ENCODE measurements around the gene IL1RAPL1.

IL1RAPL1 gene

DNA sequence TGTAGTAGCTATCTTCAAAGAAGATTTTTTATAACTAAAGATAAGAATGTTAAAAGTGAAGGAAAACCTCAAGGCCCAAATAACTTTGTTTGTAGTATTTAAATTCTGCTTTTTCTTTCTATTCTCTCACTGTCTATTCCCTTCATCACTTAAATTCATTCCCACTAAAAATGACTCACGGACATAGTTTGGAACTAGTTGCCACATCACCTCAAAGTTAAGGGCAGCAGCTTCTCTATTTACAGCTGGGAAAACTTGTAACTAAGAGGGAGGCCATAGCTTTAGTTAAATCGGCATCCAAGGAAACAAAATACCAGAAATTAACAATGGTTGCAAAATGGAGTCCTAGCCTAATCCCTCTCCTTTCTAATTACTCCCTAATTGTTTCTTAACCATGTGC, 1302.8 kb downstream of the IL1RAPL1 start:
- no peak for DNase-seq (ENCODE audit: low read depth in 2 of 2)

DNA sequence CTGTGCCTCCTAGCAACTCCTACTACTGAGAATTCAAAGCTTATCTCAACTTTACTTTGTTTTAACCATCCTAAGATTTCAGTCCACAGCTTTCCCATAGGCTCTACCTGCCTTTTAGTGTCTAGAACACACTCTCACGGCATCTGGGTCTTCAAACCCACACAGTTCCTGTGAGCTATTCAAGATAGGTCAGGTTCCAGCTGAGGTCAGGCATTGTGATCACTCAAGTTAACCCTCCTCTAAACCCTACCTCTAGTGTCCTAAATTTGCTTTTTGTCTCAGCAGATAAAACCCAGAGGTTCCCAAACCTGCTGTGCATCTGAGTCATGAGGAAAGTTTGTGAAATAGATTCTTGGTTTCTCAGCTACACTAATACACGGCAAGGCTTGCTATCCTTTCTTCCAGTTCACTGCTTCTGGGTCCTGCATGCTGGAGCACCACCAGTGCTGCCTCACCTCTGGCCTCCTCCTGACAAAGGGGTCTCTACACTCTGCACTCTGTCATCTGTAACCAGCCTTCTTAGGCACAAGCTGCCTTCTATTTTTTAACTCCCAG, 1303.5 kb downstream of the IL1RAPL1 start:
- no peak for DNase-seq (ENCODE audit: low read depth in 2 of 2)

DNA sequence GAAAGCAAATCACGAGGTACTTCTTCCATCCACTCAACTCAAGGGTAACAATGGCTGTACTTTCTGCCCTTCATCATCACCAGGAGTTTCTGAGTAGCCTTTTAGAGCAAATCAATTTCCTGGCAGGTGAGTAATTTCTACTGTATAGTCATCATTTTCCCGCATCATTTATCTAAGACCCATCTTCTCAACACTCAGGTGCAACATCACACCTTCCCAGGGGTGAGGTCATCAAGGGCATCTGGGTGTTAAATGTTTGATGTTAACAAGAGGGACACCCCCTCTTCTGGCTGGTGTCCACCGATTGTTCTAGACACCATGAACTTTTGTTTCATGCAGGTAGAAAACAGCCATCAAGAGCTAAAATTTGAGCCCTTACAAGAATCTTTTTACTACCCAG, 1314.8 kb downstream of the IL1RAPL1 start:
- no peak for DNase-seq (ENCODE audit: low read depth in 2 of 2)

DNA sequence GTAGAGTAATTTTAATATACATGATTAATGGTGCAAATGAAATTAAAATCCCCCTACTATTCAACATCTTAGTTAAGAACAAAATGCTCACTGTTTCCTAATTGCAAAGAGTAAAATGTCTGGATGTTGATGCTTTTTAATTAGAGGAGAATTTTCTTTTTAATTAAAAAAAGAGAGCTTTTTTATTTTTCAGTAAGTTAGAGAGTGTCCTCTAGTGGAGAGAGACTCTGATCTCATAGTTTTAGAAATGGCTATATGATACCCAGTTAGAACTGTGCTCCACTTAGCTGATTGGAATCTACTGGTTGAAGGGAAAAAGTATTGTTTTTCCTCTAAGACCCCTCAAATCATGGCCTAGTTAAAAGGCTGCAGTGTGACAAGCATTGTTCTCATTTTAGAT, 1316.1 kb downstream of the IL1RAPL1 start:
- DNase-seq (ENCODE audit: low read depth in 2 of 2), result no peak

DNA sequence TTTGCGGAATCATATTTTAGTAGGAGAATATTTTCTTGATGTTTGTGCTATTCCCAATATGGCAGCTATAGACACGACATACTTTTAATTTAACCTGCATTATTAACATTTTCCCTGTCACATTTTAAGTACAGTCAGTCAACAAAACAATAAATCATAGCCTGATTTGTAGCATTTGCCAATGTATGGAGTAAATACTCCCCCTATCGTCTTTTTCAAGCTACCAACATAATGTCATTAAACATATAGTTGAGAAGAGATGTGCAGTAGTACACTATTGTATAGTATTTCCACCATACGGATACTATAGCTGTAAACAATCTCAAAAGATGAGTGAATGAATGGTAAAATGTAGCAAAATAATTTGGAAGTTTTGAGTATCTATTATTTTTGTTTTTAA, 1324.4 kb downstream of the IL1RAPL1 start:
- DNase-seq (ENCODE audit: low read depth in 2 of 2), result no peak

DNA sequence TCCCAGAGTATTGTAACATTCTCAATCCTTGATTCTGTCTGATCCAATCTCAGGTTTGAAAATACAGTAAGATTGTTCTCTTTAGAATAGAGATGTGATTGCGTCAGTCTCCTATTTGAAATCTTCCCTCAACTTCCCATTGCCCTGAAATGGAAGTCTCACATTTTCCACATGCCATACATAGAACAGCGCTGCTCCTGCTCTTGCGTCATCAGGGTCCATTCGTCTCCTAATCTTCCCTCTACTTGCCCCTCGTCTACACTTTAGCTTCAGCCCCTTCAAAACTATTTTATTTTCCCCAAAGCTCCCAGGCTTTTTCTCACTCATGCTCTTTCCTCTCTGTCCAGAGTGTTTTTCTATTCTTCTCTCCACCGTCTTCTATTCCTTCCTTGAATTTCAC, 1326.4 kb downstream of the IL1RAPL1 start:
- no peak for DNase-seq (ENCODE audit: low read depth in 2 of 2)

DNA sequence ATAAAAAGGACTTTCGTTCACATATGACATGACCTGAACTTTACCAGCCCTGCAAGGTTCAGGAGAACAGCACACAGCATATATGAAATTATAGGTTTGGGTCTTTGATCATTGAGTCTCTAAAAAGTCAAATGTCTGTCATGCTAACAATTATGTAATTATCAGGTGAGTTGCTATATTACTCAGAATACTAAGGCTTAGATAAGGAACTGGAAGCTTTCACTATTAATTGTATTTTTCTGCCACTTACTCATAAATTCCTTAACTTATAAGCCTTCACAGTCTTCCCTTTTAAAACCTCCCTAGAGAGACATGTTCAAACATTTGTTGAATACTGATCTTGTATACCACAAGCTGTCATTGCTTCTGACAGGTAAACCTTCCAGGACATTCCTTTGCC, 1335.4 kb downstream of the IL1RAPL1 start:
- DNase-seq (ENCODE audit: low read depth in 2 of 2), result no peak

DNA sequence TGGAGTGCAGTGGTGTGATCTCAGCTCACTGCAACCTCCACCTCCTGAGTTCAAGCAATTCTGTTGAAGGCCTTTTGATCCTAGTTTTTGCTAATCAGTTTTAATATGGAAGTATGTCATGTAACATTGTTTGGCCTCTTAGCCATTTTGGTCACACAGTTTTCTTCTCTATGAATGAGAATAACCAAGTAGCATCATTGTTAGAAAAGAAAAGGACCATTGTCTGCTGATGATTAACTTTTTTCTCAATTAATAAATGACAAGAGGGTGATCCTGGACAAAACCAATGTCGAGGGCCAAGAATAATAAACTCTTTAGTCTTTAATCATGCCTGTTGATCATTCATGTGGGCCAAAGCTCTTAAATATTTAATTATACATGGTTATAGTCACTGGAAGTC, 1338.8 kb downstream of the IL1RAPL1 start:
- DNase-seq (ENCODE audit: low read depth in 2 of 2), result no peak

DNA sequence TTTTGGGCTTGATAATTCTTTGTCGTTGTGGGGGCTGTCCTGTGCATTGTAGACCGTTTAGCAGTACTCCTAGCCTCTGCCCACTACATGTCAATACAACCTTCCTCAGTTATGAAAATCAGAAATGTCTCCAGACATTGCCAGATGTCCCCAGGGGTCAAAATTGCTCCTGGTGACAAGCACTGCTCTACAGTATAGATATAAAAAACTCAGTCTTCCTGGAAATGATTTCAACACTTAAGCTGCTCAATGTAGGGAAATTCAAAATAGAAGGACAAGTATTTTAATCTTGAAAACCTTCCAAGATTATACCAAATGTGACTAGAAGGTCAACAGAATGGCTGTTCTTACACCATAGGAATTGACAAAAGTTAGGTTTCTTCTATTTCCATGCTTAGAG, 1339.4 kb downstream of the IL1RAPL1 start:
- DNase-seq (ENCODE audit: low read depth in 2 of 2), result no peak

DNA sequence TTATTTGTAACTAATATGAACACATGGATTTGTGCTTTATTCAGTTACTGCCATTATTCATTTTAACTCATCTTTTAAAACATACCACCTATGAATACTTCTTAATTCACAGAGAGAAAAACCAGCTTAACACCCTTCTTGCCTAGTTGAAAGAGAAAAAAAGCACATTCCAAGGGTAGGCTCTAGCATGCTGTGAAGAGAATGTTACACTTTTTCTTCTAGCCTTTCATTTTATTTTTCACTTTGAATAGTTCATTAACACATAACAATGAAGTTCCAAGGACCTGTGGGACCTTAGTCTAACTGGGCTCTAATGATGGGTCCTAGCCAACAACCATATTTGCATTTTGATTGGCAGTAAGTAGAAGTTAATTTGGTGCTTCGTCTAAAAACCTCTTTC, 1348.2 kb downstream of the IL1RAPL1 start:
- DNase-seq (ENCODE audit: low read depth in 2 of 2), result no peak

DNA sequence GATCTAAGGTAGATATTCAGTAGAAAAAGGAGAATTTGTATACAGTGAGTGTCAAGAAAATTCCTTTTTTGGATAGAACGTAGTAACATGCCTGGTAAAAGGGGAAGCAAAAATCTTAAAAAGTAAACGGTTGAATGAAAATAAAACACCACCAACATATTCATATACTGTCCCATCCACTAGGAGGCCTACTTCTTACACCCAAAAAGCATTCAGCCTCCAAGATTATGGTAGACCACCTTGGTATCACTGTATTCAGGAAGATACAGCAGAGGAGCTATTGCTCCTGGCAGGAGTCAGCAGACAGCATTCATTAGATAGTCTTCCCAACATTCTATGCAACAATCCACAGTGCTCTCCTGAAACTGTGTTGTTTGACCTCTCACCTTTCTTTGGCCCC, 1353.5 kb downstream of the IL1RAPL1 start:
- no peak for DNase-seq (ENCODE audit: low read depth in 2 of 2)

DNA sequence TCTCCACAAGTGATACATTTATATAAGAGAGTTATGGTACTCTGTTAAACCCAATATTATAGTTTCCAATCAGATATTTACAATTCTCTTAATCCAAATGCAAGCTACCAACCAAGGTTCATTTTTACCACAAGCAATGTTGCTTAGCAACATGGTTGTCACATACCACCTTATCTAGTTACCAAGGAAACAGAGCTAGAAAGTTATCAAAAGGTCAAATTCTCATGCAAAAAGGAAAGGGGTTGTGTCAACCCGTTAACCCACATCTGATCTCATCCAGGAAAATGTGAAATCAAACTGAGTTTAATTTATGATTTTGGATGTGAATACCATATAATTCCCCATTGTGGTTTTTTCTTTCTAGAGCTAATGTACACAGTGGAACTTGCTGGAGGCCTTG, 1354.0 kb downstream of the IL1RAPL1 start:
- no peak for DNase-seq (ENCODE audit: low read depth in 2 of 2)

DNA sequence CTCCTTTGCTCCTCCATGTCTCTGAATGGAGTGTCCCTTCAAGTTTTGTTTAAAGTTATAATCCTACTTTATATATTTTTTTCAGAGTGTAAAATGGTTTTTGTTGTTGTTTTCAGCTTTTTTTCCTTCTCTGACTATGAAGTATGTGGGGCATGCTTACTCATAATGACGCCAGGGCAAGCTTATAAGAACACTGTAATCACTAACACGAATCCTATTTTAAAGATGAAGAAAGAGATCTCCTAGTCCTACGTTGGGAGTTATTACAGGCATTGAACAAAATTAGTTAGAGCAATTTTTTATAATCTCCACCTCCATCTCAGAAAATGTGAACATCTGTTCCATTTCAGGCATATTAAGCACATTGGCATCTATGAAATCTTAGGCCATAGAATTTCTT, 1360.0 kb downstream of the IL1RAPL1 start:
- DNase-seq (ENCODE audit: low read depth in 2 of 2), result no peak

DNA sequence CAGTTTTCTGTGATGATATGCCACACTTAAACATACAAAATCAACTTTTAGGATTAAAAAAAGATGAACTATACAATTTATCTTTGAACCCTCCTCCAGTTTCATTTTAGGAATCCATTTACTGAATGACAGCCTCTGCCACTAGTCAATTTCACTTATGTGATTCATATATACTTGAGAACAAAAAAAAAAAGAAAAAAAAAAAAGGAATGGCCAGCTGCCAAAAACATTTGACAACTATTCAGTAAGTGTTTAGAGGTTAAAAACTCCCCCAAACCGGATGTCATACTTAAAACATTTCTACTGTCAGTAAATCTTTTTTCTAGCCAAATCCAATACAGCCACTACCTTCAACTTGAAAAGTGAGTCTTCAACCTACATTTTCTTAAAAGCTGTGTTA, 1361.4 kb downstream of the IL1RAPL1 start:
- peak; percentile 6 to 7 for DNase-seq (ENCODE audit: low read depth in 2 of 2)

DNA sequence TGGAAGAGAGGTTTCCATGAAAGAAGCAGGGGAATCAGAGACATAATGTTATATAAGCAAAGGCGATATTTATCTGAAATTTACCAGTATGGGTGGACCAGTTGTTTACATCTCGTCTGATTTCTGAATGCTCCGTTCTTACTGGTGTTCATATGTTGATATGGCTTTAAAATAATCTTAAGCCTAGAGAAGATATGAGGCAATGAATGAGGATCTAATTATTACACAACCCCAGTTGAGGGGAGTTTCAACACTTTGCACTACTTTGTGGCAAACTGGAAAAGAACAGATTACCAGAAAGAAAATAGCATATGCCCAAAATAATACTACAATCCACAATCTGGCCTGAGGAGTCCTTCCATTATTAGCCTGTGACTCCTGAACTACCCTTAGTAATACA, 1364.8 kb downstream of the IL1RAPL1 start:
- DNase-seq (ENCODE audit: low read depth in 2 of 2), result no peak

DNA sequence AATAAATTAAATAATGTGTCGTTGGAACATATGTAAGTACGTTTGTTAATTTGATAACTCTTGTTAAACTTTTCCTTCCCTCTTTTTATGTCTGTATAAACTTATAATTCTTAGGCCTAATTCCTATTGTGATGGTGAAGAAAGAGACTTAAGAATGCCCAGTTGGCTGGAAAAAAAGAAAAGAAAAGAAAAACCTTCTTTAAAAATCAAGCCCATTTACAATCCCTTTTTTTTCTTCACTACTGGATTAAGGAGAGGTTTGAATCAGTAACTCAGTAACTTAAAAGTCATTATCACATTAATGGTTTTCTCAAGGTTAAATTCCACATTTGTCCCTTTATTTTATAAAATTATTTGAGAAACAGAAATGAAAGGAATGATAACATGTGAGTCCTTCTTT, 1374.8 kb downstream of the IL1RAPL1 start:
- DNase-seq (ENCODE audit: low read depth in 2 of 2), result no peak

DNA sequence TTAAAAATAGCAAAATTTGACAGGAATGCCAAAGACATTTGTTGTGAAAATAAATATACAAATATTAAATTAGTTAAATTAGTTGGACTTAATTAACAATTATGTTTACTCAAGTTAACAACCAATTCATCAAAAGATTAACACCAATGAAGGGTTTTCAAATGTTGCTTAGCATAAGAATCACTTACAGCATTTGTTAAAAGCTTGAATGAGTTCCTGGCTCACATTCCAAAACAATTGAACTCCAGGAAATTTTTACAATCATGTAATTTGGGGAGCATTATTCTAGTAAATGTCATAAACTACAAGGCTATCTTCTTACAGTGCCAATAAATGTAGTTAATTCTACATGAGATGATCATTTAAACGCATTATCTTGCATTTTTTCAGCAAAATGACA, 1378.4 kb downstream of the IL1RAPL1 start:
- DNase-seq (ENCODE audit: low read depth in 2 of 2), result no peak

DNA sequence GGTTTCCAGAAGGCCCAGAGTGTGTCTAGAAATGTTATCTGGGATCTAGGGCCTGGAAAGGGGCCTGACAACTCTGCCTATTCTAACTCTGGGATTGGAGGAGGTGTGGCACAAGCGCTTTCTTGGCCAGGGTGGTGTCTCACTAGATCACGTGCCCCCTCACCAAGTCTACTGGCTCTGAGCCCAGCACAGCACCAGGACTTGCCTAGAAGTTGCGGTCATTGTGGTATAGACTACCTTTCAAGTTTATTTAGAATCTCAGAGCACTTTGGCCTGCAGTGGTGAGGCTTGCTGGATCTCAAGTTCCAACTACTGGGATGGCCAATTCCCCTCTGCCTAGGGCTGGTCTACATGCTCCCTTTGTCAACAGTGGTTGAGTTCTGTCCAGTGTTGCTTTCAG, 1404.8 kb downstream of the IL1RAPL1 start:
- DNase-seq (ENCODE audit: low read depth in 2 of 2), result no peak

DNA sequence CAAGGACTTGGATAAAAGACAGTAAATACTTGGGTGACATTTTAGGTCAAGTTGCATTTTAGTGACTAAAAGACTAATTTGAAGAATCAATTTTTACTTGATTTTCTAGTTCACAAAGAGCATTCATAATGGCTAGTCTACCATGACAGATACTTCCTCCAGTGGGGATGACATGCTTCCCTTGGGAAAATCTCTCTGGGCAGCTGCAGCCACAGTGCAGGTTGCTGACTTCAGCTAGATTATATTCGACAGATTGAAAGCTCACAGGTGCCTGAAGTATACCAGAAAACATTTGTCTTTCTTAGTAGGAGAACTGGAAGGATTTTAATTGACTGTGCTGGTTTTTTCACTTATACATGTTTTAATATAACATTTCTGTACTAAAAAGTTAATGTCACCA, 1418.6 kb downstream of the IL1RAPL1 start:
- no peak for DNase-seq (ENCODE audit: low read depth in 2 of 2)
